HG03469 (cell line): ENCODE data around the gene SPTA1.
"Not testable (repeated sequence)": the region's sequence is repeated elsewhere in the genome, so short reads cannot be mapped to it uniquely, and the experiment has no call there.

ENCODE experiments used
- ATAC-seq: cut with Tn5 transposase; IDR thresholded peaks from one replicate; pipeline ENCODE4 v1.9.1; 2021; ENCODE audit warnings: mild to moderate bottlenecking, moderate library complexity, moderate number of reproducible peaks; ENCODE audit not compliant: unreplicated experiment

The SPTA1 gene

GRCh38 chr1:158686111-158687009 lies at the start of gene SPTA1:
TSS of gene SPTA1 (minus strand) at chr1:158686715. CDS start at chr1:158686517, 198 bp downstream.
- ATAC-seq, result no peak

- no peak for ATAC-seq
These were observed 49.3 kb upstream of the SPTA1 start for GRCh38 chr1:158735848-158736247.

- no peak for ATAC-seq
These were observed 46.0 kb upstream of the SPTA1 start for GRCh38 chr1:158732524-158732923.

GRCh38 chr1:158731707-158732106 lies 45.2 kb upstream of the SPTA1 start:
- no peak for ATAC-seq

GRCh38 chr1:158730453-158730852 lies 43.9 kb upstream of the SPTA1 start:
- no peak for ATAC-seq

- no peak for ATAC-seq
These were observed 42.2 kb upstream of the SPTA1 start for GRCh38 chr1:158728510-158729225.

GRCh38 chr1:158724442-158724841 lies 37.9 kb upstream of the SPTA1 start:
- no peak for ATAC-seq

GRCh38 chr1:158720620-158721019 lies 34.1 kb upstream of the SPTA1 start, which contains the start of gene OR6K3:
TSS of gene OR6K3 (minus strand) at chr1:158720720. CDS start at chr1:158718115, 2,605 bp downstream.
- ATAC-seq, result no peak

GRCh38 chr1:158719664-158720063 lies 33.1 kb upstream of the SPTA1 start:
- no peak for ATAC-seq

- no peak for ATAC-seq
These were observed 30.8 kb upstream of the SPTA1 start for GRCh38 chr1:158717344-158717743.

GRCh38 chr1:158716335-158716734 lies 29.8 kb upstream of the SPTA1 start:
- ATAC-seq, result no peak

GRCh38 chr1:158714754-158715153 lies 28.2 kb upstream of the SPTA1 start:
- ATAC-seq, result no peak

- no peak for ATAC-seq
These were observed 24.6 kb upstream of the SPTA1 start for GRCh38 chr1:158711098-158711497.

- ATAC-seq, result no peak
These were observed 19.6 kb upstream of the SPTA1 start for GRCh38 chr1:158706096-158706495.

- no peak for ATAC-seq
These were observed 14.0 kb upstream of the SPTA1 start, which contains the start of gene OR6K2 for GRCh38 chr1:158700552-158700951. TSS of gene OR6K2 (minus strand) at chr1:158700652. CDS start at chr1:158700652, 0 bp downstream.

- ATAC-seq, result no peak
These were observed 8.1 kb upstream of the SPTA1 start for GRCh38 chr1:158694596-158694995.

GRCh38 chr1:158692356-158692755 lies 5.8 kb upstream of the SPTA1 start:
- no peak for ATAC-seq

- no peak for ATAC-seq
These were observed 5.4 kb upstream of the SPTA1 start for GRCh38 chr1:158691907-158692306.

GRCh38 chr1:158691149-158691548 lies 4.6 kb upstream of the SPTA1 start:
- not testable (repeated sequence) for ATAC-seq

- ATAC-seq, result no peak
These were observed 3.4 kb upstream of the SPTA1 start for GRCh38 chr1:158689875-158690274.

- ATAC-seq, result no peak
These were observed 2.6 kb upstream of the SPTA1 start for GRCh38 chr1:158689110-158689509.

GRCh38 chr1:158688343-158688742 lies 1.8 kb upstream of the SPTA1 start:
- not testable (repeated sequence) for ATAC-seq
